PC-3 (cell line): ENCODE measurements around the gene HRG. TPM values are rescaled to one million over a fixed set of nuclear protein-coding genes. Genes with fewer than 3 reads are reported as not detected.

Source experiments
- ATAC-seq: fragments of 200-7000 bp; cut with Tn5 transposase; 2 replicates; pipeline ENCODE4 v1.9.1; 2020; ENCODE audit warnings: mild to moderate bottlenecking, moderate library complexity
- BruUV-seq: library from RNA; stranded (reverse); fragments of 400-500 nt; replicated peaks from 2 replicates; lab custom pipeline; 2021; lab: Mats Ljungman, UMichigan
- CTCF ChIA-PET: fragments of 300-600 bp; sonication (Branson Sonifier 250); formaldehyde crosslinking; loops from one replicate; lab custom pipeline; 2022; ENCODE audit warnings: antibody characterized with exemption; lab: Charles Lee
- POLR2A ChIA-PET: fragments of 300-600 bp; sonication (Branson Sonifier 250); formaldehyde crosslinking; loops from one replicate; lab custom pipeline; 2022; ENCODE audit warnings: antibody characterized with exemption; ENCODE audit not compliant: unreplicated experiment; lab: Charles Lee
- DNase-seq: peaks from one replicate; pipeline ENCODE4 v3.0.0-alpha.2; 2015
- H2AFZ ChIP-seq: fragments of 300-600 bp; sonication (generic); 2 replicates; pipeline ENCODE4 v1.6.0; 2016; ENCODE audit warnings: antibody characterized with exemption, low read length
- H3F3A ChIP-seq: fragments of 300-600 bp; sonication (generic); one replicate; pipeline ENCODE4 v1.6.0; 2017; ENCODE audit warnings: antibody characterized with exemption, low read length, control low read depth, mild to moderate bottlenecking; ENCODE audit not compliant: unreplicated experiment
- H3K27ac ChIP-seq: fragments of 300-600 bp; sonication (generic); 2 replicates; pipeline ENCODE4 v1.5.1; 2016; ENCODE audit warnings: mild to moderate bottlenecking, low read length
- H3K27me3 ChIP-seq: fragments of 300-600 bp; sonication (generic); 2 replicates; pipeline ENCODE4 v1.6.1; 2016; ENCODE audit warnings: low read length, mixed read lengths
- H3K36me3 ChIP-seq: fragments of 300-600 bp; sonication (generic); 2 replicates; pipeline ENCODE4 v1.6.1; 2016; ENCODE audit warnings: low read depth, mixed run types, low read length, mixed read lengths
- H3K4me1 ChIP-seq: fragments of 300-600 bp; sonication (generic); 2 replicates; pipeline ENCODE4 v1.5.1; 2016; ENCODE audit warnings: low read length; ENCODE audit not compliant: insufficient read depth
- H3K4me2 ChIP-seq: fragments of 300-600 bp; sonication (generic); 2 replicates; pipeline ENCODE4 v1.6.0; 2016; ENCODE audit warnings: low read length
- H3K4me3 ChIP-seq: fragments of 300-600 bp; sonication (generic); 2 replicates; pipeline ENCODE4 v1.5.1; 2016; ENCODE audit warnings: mild to moderate bottlenecking, low read length, mixed read lengths
- H3K79me2 ChIP-seq: fragments of 300-600 bp; sonication (generic); 2 replicates; pipeline ENCODE4 v1.6.1; 2017; ENCODE audit warnings: low read length, mixed read lengths
- H3K9ac ChIP-seq: fragments of 300-600 bp; sonication (generic); 2 replicates; pipeline ENCODE4 v1.6.0; 2016; ENCODE audit warnings: mild to moderate bottlenecking, low read length
- H3K9me2 ChIP-seq: fragments of 300-600 bp; sonication (generic); replicated peaks from 2 replicates; pipeline ENCODE4 v1.6.1; 2016; ENCODE audit warnings: mixed run types, low read length, mixed read lengths
- H3K9me3 ChIP-seq: fragments of 300-600 bp; sonication (generic); 2 replicates; pipeline ENCODE4 v1.6.1; 2016; ENCODE audit warnings: low read length, mixed read lengths
- H4K20me1 ChIP-seq: fragments of 300-600 bp; sonication (generic); 2 replicates; pipeline ENCODE4 v1.6.1; 2016; ENCODE audit warnings: low read length, mixed read lengths
- CTCF ChIP-seq: fragments of 300-600 bp; sonication (generic); conservative IDR thresholded peaks from 2 replicates; pipeline ENCODE4 v1.5.1; 2017; ENCODE audit warnings: antibody characterized with exemption, low read depth, mild to moderate bottlenecking, low read length
- EZH2 ChIP-seq: fragments of 300-600 bp; sonication (generic); IDR thresholded peaks from one replicate; pipeline ENCODE4 v1.6.1; 2017; ENCODE audit warnings: antibody characterized with exemption, mild to moderate bottlenecking, low read length; ENCODE audit not compliant: unreplicated experiment
- EZH2phosphoT487 ChIP-seq: fragments of 300-600 bp; sonication (generic); IDR thresholded peaks from 2 replicates; pipeline ENCODE4 v1.6.1; 2018; ENCODE audit warnings: mild to moderate bottlenecking, antibody characterized with exemption, low read length, borderline replicate concordance
- intact Hi-C: fragments of 100-400 bp; cut with micrococcal nuclease; formaldehyde crosslinking; loops from 2 replicates; pipeline ENCODE4 v1.9.0; 2023
- total RNA-seq: library from RNA; depleted of rRNA; stranded (reverse); fragments of >200 nt; gene quantifications from 2 replicates; pipeline ENCODE4 v1.2.3, GENCODE V29; 2014

HRG gene
- total RNA-seq, 1 experiment from 2014 or later, result not detected

DNA sequence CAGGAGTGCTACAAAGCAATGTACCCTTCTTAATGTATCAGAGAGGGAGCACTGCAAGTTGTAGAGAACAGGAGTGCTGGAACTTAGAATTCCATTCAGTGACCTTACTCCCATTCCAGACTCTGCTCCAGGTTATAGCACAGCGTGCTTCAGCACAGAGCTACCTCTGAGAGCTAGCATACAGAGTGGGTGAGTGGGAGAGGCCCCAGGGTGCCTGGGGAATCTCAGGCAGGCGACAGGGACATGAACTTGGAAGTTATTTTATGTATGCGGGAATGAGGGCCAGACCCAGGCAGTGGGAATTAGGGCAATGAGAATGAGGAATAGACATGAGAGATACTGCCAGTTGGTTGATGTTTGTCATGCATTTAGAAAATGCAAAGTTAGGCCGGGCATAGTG, 47.7 kb downstream of the HRG start:
- Histone ChIP-seq H3F3A (no peaks in the 10 kb centered on the region), H3K36me3 (no peaks in the 10 kb centered on the region), H2AFZ (no peak overlapping the region), H3K79me2 (no peaks in the 10 kb centered on the region), H3K4me3 (no peak overlapping the region), H3K27me3 (no peaks in the 10 kb centered on the region), H3K4me2 (no peak overlapping the region), H3K4me1 (no peaks in the 10 kb centered on the region), H3K9ac (no peak overlapping the region), H3K9me3 (no peaks in the 10 kb centered on the region), H3K9me2 (no peaks in the 10 kb centered on the region), H3K27ac (no peak overlapping the region), H4K20me1 (no peaks in the 10 kb centered on the region)
- TF ChIP-seq CTCF (no peak), EZH2phosphoT487 (no peak), EZH2 (no peak)
- intact Hi-C loops, result no loop called here
- BruUV-seq, result no TSS peak
- POLR2A ChIA-PET, result no interaction called here
- DNase-seq (no peak), ATAC-seq (no peak)
- CTCF ChIA-PET, result no interaction called here

- no peaks in the 10 kb centered on the region for H3F3A ChIP-seq
- no peaks in the 10 kb centered on the region for H3K9me3 ChIP-seq
- no peak for ATAC-seq
- no peaks in the 10 kb centered on the region for H3K4me1 ChIP-seq
- H3K4me2 ChIP-seq, result no peak within 1 kb of the TSS
- H3K4me3 ChIP-seq, result no peak within 1 kb of the TSS
- no peak for TF ChIP-seq CTCF
- TF ChIP-seq EZH2phosphoT487, result no peak
- TF ChIP-seq EZH2, result no peak
- H3K9me2 ChIP-seq, result no peaks in the 10 kb centered on the region
- POLR2A ChIA-PET, result no interaction called here
- H3K36me3 ChIP-seq, result no peaks in the 10 kb centered on the region
- intact Hi-C loops, result no loop called here
- no peak for DNase-seq
- no peaks in the 10 kb centered on the region for H3K27me3 ChIP-seq
- no TSS peak for BruUV-seq
- no peaks in the 10 kb centered on the region for H3K79me2 ChIP-seq
- no peak within 1 kb of the TSS for H3K9ac ChIP-seq
- no peaks in the 10 kb centered on the region for H4K20me1 ChIP-seq
- CTCF ChIA-PET, result no interaction called here
- H3K27ac ChIP-seq, result no peak within 1 kb of the TSS
- H2AFZ ChIP-seq, result no peak within 1 kb of the TSS
These were observed 51.2 kb downstream of the HRG start, which contains the start of gene KNG1 for GRCh38 chr3:186717039-186717457. KNG1 (plus strand) TSS chr3:186717359; CDS start chr3:186717543, 184 bp downstream.

GRCh38 chr3:186719945-186720739, 54.3 kb downstream of the HRG start:
- Histone ChIP-seq H3K4me2 (no peak overlapping the region), H4K20me1 (no peaks in the 10 kb centered on the region), H3K9me2 (no peaks in the 10 kb centered on the region), H3K27ac (no peak overlapping the region), H3K27me3 (no peaks in the 10 kb centered on the region), H3K9me3 (no peaks in the 10 kb centered on the region), H3F3A (no peaks in the 10 kb centered on the region), H3K4me1 (no peaks in the 10 kb centered on the region), H2AFZ (no peak overlapping the region), H3K79me2 (no peaks in the 10 kb centered on the region), H3K9ac (no peak overlapping the region), H3K4me3 (no peak overlapping the region), H3K36me3 (no peaks in the 10 kb centered on the region)
- ChIA-PET POLR2A (no interaction called here), CTCF (no interaction called here)
- DNase-seq (no peak), ATAC-seq (no peak)
- intact Hi-C loops, result no loop called here
- TF ChIP-seq EZH2phosphoT487, result no peak
- TF ChIP-seq EZH2, result no peak
- no peak for TF ChIP-seq CTCF
- no TSS peak for BruUV-seq
